ENCODE measurements around the gene TXNRD2.

DNA sequence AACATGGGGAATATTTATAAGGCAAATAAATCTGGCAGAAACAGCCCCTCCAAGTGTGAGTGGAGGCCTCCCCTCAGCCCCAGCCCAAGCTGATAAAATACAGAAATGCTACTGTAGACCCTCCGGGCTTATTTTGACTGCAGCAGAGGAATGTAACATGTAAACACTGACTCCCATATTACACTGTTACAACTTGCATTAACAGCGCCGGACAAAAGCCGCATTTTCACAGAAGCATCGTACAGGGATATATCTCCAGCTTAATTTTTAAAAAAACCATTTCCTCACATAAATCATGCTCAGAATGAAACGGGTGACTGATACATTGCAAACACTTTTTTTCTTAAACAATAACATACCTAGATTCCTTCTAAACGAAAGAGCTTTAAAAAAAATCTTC, 36.7 kb downstream of the TXNRD2 start:
- TF ChIP-seq POLR2A (IDR thresholded peaks at IDR 0.05) (no peak), CTCF (IDR thresholded peaks at IDR 0.05) (no peak), EP300 (IDR thresholded peaks at IDR 0.05) (no peak)
